Cardiac fibroblast (primary cell): Measurements from ENCODE around the gene SCN10A.

Experiments used
- DNase-seq, 2 donors: peaks; one replicate each; pipeline versions ENCODE4 v3.0.0 to v3.0.0-alpha.2; 2010; ENCODE audit warnings: low read depth in 2 of 2
- H3K4me3 ChIP-seq, 2 donors: replicated peaks in 1 of 2; 1 replicate in 1 of 2; 2 replicates in 1 of 2; pipeline ENCODE4 v1.5.1; 2011; ENCODE audit warnings: low read depth in 2 of 2, low read length in 2 of 2, mild to moderate bottlenecking in 2 of 2, moderate library complexity in 1 of 2
- CTCF ChIP-seq: IDR thresholded peaks from one replicate; pipeline ENCODE4 v1.5.1; 2011; ENCODE audit warnings: low read depth, mild to moderate bottlenecking, low read length, inconsistent platforms

SCN10A gene

GRCh38 chr3:38824349-38824748 is 8.3 kb upstream of the SCN10A start:
- no peak overlapping the region for H3K4me3 ChIP-seq
- no peak for DNase-seq
- TF ChIP-seq CTCF: no peak

- no peak for DNase-seq
These were observed 7.7 kb upstream of the SCN10A start for GRCh38 chr3:38823722-38824121.

GRCh38 chr3:38823186-38823585 is 7.2 kb upstream of the SCN10A start:
- no peak overlapping the region for H3K4me3 ChIP-seq
- no peak for DNase-seq
- no peak for TF ChIP-seq CTCF

More at GRCh38 chr3:38823722-38824121, 7.7 kb upstream of the SCN10A start:
- no peak for TF ChIP-seq CTCF
- H3K4me3 ChIP-seq: no peak overlapping the region

GRCh38 chr3:38811822-38812221 is 4.2 kb downstream of the SCN10A start:
- no peak overlapping the region for H3K4me3 ChIP-seq

GRCh38 chr3:38805765-38806386 is 10.1 kb downstream of the SCN10A start:
- DNase-seq: peak; percentile 80 to 85
- H3K4me3 ChIP-seq: no peak overlapping the region
- no peak for TF ChIP-seq CTCF

More at GRCh38 chr3:38811822-38812221, 4.2 kb downstream of the SCN10A start:
- no peak for TF ChIP-seq CTCF
- no peak for DNase-seq

GRCh38 chr3:38805004-38805403 is 11.0 kb downstream of the SCN10A start:
- H3K4me3 ChIP-seq: no peak overlapping the region
- DNase-seq: no peak
- TF ChIP-seq CTCF: no peak

- no peak overlapping the region for H3K4me3 ChIP-seq
- no peak for DNase-seq
- TF ChIP-seq CTCF: no peak
These were observed 15.5 kb downstream of the SCN10A start for GRCh38 chr3:38800511-38800910.
